Measurements from ENCODE around the gene MED12L.
A peak's percentile ranks its signal among the peaks of the same experiment; 100 is the strongest.

MED12L gene

GRCh38 chr3:151206201-151206600 lies 120.7 kb downstream of the MED12L start:
- H3K4me3 ChIP-seq (ENCODE audit: low read depth, low read length), result no peak overlapping the region
- no peak for DNase-seq (ENCODE audit: low read depth)
- TF ChIP-seq, protein P1, sequence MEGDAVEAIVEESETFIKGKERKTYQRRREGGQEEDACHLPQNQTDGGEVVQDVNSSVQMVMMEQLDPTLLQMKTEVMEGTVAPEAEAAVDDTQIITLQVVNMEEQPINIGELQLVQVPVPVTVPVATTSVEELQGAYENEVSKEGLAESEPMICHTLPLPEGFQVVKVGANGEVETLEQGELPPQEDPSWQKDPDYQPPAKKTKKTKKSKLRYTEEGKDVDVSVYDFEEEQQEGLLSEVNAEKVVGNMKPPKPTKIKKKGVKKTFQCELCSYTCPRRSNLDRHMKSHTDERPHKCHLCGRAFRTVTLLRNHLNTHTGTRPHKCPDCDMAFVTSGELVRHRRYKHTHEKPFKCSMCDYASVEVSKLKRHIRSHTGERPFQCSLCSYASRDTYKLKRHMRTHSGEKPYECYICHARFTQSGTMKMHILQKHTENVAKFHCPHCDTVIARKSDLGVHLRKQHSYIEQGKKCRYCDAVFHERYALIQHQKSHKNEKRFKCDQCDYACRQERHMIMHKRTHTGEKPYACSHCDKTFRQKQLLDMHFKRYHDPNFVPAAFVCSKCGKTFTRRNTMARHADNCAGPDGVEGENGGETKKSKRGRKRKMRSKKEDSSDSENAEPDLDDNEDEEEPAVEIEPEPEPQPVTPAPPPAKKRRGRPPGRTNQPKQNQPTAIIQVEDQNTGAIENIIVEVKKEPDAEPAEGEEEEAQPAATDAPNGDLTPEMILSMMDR (IDR thresholded peaks at IDR 0.05; ENCODE audit: control insufficient read depth, extremely low read depth, insufficient read depth), result no peak

DNA sequence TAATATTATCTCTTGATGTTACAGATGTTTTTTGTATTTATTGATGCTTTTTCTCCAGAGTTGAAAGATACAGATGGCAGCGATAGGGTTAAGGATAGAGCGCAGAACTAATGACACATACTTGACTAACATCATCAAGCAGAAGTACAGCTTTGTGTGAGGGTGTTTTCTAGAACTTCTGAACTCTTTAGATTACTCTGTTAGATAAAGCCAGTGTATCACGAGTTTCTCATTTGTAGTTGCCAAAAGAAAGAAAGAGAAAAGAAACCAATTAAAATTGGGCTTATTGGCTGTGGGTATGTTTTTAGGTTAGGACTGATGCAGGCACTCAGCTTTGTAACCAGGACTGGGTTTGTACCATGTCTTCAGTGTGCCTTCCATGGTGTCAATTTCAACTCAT lies 124.2 kb downstream of the MED12L start:
- no peak overlapping the region for H3K4me3 ChIP-seq (ENCODE audit: low read depth, low read length)
- DNase-seq (ENCODE audit: low read depth), result no peak
- TF ChIP-seq, protein P1 (IDR thresholded peaks at IDR 0.05; ENCODE audit: control insufficient read depth, extremely low read depth, insufficient read depth), result no peak

- H3K4me3 ChIP-seq (ENCODE audit: low read depth, low read length), result no peak overlapping the region
- TF ChIP-seq, protein P1 (IDR thresholded peaks at IDR 0.05; ENCODE audit: control insufficient read depth, extremely low read depth, insufficient read depth), result no peak
- no peak for DNase-seq (ENCODE audit: low read depth)
Measured at GRCh38 chr3:151210676-151211381, 125.4 kb downstream of the MED12L start.

- H3K4me3 ChIP-seq (ENCODE audit: low read depth, low read length), result no peak overlapping the region
- no peak for DNase-seq (ENCODE audit: low read depth)
- TF ChIP-seq, protein P1 (IDR thresholded peaks at IDR 0.05; ENCODE audit: control insufficient read depth, extremely low read depth, insufficient read depth), result no peak
Measured at GRCh38 chr3:151213151-151213550, 127.7 kb downstream of the MED12L start.

DNA sequence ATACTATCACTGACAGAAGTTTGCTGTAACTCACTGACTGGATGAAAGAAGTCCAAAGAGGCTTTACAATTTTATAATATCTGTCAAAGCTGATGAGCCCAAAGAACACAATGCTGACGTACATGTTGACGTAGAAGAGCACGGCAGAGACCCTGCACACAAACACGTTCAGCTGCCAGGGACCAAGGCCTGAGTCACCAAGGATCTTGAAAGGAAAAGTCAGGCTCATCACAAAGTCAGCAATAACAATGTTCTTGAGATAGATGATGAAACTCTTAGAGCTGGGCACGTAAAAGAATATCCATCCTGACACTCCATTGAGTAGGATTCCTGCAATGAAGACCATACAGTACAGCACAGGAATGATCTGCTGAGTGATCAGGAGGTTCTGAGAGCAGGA lies 128.4 kb downstream of the MED12L start:
- DNase-seq (ENCODE audit: low read depth), result no peak
- H3K4me3 ChIP-seq (ENCODE audit: low read depth, low read length), result no peak overlapping the region
- TF ChIP-seq, protein P1 (IDR thresholded peaks at IDR 0.05; ENCODE audit: control insufficient read depth, extremely low read depth, insufficient read depth), result no peak

DNA sequence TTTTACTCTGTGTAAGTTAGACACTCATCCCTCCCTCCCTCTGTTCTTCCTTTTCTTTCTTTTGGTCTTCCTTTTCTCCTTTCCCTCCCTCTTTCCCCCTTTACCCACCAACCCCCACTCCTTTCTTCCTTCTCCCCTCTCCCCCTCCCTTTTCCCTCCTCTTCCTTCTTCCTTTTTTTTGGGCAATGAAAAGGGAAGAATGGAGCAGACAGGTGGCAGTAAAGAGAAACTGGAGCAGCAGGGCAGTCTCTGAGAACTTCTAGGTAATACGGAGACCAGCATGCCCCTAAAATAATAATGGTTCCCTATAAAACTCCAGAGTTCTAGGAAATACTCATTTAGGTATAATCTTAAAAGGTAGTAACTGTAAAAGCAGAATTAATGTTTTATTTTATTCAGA lies 129.0 kb downstream of the MED12L start:
- H3K4me3 ChIP-seq (ENCODE audit: low read depth, low read length), result no peak overlapping the region
- TF ChIP-seq, protein P1 (IDR thresholded peaks at IDR 0.05; ENCODE audit: control insufficient read depth, extremely low read depth, insufficient read depth), result peak; percentile 35
- no peak for DNase-seq (ENCODE audit: low read depth)

Data from LNCaP clone FGC (cell line).